ENCODE measurements around the gene PRRC2C. TPM values are rescaled to one million over a fixed set of nuclear protein-coding genes. Genes with fewer than 3 reads are reported as not detected.

The PRRC2C gene
- total RNA-seq, 1 experiment from 2014 or later, result 267 TPM

DNA sequence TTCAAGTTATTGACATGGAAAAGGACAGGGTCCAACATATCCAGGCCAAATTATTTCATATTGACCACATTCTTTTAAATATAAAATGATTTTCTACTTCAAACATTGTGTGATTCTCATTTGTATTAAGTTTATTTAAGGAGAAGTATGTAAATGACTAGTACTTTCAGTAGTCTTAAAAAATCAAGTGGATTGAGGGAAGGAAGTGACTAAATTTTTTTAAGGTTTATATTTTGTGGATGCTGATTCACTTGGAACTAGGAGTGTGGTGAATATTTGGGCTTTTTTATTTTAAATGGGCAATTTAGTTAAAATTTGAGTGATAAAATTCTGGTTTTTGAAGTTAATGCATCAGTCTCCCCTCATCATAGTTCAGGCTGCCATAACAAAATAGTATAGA, 10.1 kb downstream of the PRRC2C start:
- peak overlapping the region in 1 of 3 experiments; percentile 10; a peak in 1 of 7 replicates for H3K27ac Mint-ChIP-seq
- TF ChIP-seq, protein P1, sequence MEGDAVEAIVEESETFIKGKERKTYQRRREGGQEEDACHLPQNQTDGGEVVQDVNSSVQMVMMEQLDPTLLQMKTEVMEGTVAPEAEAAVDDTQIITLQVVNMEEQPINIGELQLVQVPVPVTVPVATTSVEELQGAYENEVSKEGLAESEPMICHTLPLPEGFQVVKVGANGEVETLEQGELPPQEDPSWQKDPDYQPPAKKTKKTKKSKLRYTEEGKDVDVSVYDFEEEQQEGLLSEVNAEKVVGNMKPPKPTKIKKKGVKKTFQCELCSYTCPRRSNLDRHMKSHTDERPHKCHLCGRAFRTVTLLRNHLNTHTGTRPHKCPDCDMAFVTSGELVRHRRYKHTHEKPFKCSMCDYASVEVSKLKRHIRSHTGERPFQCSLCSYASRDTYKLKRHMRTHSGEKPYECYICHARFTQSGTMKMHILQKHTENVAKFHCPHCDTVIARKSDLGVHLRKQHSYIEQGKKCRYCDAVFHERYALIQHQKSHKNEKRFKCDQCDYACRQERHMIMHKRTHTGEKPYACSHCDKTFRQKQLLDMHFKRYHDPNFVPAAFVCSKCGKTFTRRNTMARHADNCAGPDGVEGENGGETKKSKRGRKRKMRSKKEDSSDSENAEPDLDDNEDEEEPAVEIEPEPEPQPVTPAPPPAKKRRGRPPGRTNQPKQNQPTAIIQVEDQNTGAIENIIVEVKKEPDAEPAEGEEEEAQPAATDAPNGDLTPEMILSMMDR (conservative IDR thresholded peaks at IDR 0.05), result no peak

More for the DNA sequence above, 10.1 kb downstream of the PRRC2C start:
- no peak overlapping the region for H3T11ph ChIP-seq (ENCODE audit: low read length)
- no peak overlapping the region for H2BK12ac ChIP-seq (ENCODE audit: insufficient read length, low read depth, low read length)
- H3K79me1 ChIP-seq (ENCODE audit: insufficient read depth, low read depth, low read length, poor library complexity, severe bottlenecking), result peaks cover 8% of the 10 kb centered on the region
- H4K8ac ChIP-seq (replicated peaks; ENCODE audit: insufficient read length, low read depth, low read length), result no peak overlapping the region
- no peaks in the 10 kb centered on the region for H3K27me3 ChIP-seq (ENCODE audit: insufficient read depth, low read length)
- H2BK15ac ChIP-seq (ENCODE audit: low read depth, low read length), result no peak overlapping the region
- no peak overlapping the region for H3K4me2 ChIP-seq (ENCODE audit: insufficient read depth, insufficient read length, low read length)
- Mint-ChIP-seq H3K4me3 (no peak overlapping the region), H3K9me3 (no peaks in the 10 kb centered on the region), H3K27me3 (ENCODE audit: low read depth) (no peaks in the 10 kb centered on the region), H3K36me3 (ENCODE audit: insufficient read depth in 1 of 3, low read depth in 3 of 3) (peaks cover 4 to 22% (median 20%) of the 10 kb centered on the region in 3 experiments; a peak in 6 of 7 replicates), H3K4me1 (peaks cover 36 to 55% of the 10 kb centered on the region in 2 experiments)
- no peak overlapping the region for H4K91ac ChIP-seq (ENCODE audit: insufficient read length, low read depth, low read length)
- H4K5ac ChIP-seq (ENCODE audit: insufficient read length, low read depth, low read length), result no peak overlapping the region
- H2AK5ac ChIP-seq (ENCODE audit: insufficient read length, low read length), result no peak overlapping the region
- no peaks in the 10 kb centered on the region for H4K20me1 ChIP-seq (ENCODE audit: control insufficient read depth, insufficient read depth, insufficient read length)
- H3K4me1 ChIP-seq (ENCODE audit: insufficient read depth, low read length), result no peaks in the 10 kb centered on the region
- H3K56ac ChIP-seq (ENCODE audit: insufficient read length, low read depth, low read length), result no peak overlapping the region
- no peak overlapping the region for H3K14ac ChIP-seq (ENCODE audit: insufficient read depth, low read length)
- no peak overlapping the region for H3K23ac ChIP-seq (ENCODE audit: insufficient read length, low read depth, low read length)
- no peak overlapping the region for H3K18ac ChIP-seq (ENCODE audit: insufficient read length, low read depth, low read length)
- H3K27ac ChIP-seq (ENCODE audit: insufficient read length, low read depth, low read length), result no peak overlapping the region
- H3K9ac ChIP-seq (ENCODE audit: extremely low read depth, insufficient read length, low read length), result no peak overlapping the region
- H2AFZ ChIP-seq (ENCODE audit: low read length), result no peak overlapping the region
- H3K4ac ChIP-seq (ENCODE audit: low read depth, low read length), result no peak overlapping the region
- no peaks in the 10 kb centered on the region for H3K9me3 ChIP-seq (ENCODE audit: control insufficient read depth, low read depth, low read length)
- no peaks in the 10 kb centered on the region for H3K23me2 ChIP-seq (ENCODE audit: insufficient read length, low read depth, low read length, poor library complexity, severe bottlenecking)
- H2BK20ac ChIP-seq (ENCODE audit: low read depth, low read length, poor library complexity, severe bottlenecking), result no peak overlapping the region
- H2BK120ac ChIP-seq (ENCODE audit: low read depth, low read length, poor library complexity, severe bottlenecking), result no peak overlapping the region
- no peak overlapping the region for H2BK5ac ChIP-seq (ENCODE audit: insufficient read length, low read length)
- peaks cover 81% of the 10 kb centered on the region for H3K79me2 ChIP-seq (ENCODE audit: insufficient read depth, low read length)
- DNase-seq, result no peak
